Measurements from ENCODE around the gene BPI.

GRCh38 chr20:38372806-38373205, 68.8 kb downstream of the BPI start:
- no peak for TF ChIP-seq CTCF (IDR thresholded peaks at IDR 0.05; ENCODE audit: borderline replicate concordance, extremely low read depth, low read length, poor library complexity, severe bottlenecking)
- no peak for TF ChIP-seq EZH2 (IDR thresholded peaks at IDR 0.05; ENCODE audit: borderline replicate concordance, low read depth, low read length, severe bottlenecking)

Measured in DND-41 (cell line).